TTC549 (cell line): ENCODE measurements around the gene MARCHF9.
"Not testable (repeated sequence)": the region's sequence is repeated elsewhere in the genome, so short reads cannot be mapped to it uniquely, and the experiment has no call there.

Experiments used
- FAIRE-seq: peaks from 2 replicates; lab custom pipeline; 2012; peaks lifted over from hg19 to GRCh38; lab: Jason Lieb, UNC

MARCHF9 gene, protein sequence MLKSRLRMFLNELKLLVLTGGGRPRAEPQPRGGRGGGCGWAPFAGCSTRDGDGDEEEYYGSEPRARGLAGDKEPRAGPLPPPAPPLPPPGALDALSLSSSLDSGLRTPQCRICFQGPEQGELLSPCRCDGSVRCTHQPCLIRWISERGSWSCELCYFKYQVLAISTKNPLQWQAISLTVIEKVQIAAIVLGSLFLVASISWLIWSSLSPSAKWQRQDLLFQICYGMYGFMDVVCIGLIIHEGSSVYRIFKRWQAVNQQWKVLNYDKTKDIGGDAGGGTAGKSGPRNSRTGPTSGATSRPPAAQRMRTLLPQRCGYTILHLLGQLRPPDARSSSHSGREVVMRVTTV

GRCh38 chr12:57754411-57755193 lies at the start of gene MARCHF9:
Gene MARCHF9 (plus strand): TSS chr12:57755103. CDS start chr12:57755529, 426 bp downstream.
- FAIRE-seq, result no peak

- no peak for FAIRE-seq
Observed at GRCh38 chr12:57707250-57707649, 47.7 kb upstream of the MARCHF9 start.

GRCh38 chr12:57708296-57708695 lies 46.6 kb upstream of the MARCHF9 start:
- no peak for FAIRE-seq

- FAIRE-seq, result no peak
Observed at GRCh38 chr12:57712701-57713100, 42.2 kb upstream of the MARCHF9 start.

DNA sequence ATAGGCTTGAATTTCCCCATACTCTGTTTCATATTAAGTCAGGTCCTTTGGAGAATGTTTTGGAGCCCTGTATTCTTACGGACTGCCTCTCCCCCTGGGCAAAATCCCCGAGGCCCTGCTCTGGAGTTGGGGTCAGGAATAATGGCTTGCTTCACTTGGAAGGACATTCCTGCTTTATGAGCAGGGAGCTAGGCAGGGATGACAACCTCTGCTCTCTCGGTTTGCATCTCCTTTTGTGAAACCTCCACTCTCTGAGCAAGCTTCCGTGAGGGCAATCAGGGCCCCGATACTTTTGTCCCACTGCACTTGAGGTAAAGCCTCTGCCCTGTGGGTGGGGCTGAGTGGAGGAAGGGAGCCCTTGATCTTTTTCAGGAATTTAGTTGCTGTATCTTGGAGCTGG lies 41.7 kb upstream of the MARCHF9 start:
- no peak for FAIRE-seq

GRCh38 chr12:57715036-57715748 lies 39.7 kb upstream of the MARCHF9 start:
- FAIRE-seq, result not testable (repeated sequence)

DNA sequence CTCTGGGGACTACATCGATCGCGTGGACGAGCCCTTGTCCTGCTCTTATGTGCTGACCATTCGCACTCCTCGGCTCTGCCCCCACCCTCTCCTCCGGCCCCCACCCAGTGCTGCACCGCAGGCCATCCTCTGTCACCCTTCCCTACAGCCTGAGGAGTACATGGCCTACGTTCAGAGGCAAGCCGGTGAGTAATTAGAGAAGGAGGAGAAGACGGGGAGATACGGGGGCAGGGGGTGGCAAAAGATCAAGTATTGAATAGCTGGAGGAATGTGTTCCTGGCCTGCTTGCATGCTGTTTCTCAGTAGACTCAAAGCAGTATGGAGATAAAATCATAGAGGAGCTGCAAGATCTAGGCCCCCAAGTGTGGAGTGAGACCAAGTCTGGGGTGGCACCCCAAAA lies 39.1 kb upstream of the MARCHF9 start:
- no peak for FAIRE-seq

GRCh38 chr12:57716305-57716704 lies 38.6 kb upstream of the MARCHF9 start:
- no peak for FAIRE-seq

GRCh38 chr12:57717131-57717530 lies 37.8 kb upstream of the MARCHF9 start:
- no peak for FAIRE-seq

DNA sequence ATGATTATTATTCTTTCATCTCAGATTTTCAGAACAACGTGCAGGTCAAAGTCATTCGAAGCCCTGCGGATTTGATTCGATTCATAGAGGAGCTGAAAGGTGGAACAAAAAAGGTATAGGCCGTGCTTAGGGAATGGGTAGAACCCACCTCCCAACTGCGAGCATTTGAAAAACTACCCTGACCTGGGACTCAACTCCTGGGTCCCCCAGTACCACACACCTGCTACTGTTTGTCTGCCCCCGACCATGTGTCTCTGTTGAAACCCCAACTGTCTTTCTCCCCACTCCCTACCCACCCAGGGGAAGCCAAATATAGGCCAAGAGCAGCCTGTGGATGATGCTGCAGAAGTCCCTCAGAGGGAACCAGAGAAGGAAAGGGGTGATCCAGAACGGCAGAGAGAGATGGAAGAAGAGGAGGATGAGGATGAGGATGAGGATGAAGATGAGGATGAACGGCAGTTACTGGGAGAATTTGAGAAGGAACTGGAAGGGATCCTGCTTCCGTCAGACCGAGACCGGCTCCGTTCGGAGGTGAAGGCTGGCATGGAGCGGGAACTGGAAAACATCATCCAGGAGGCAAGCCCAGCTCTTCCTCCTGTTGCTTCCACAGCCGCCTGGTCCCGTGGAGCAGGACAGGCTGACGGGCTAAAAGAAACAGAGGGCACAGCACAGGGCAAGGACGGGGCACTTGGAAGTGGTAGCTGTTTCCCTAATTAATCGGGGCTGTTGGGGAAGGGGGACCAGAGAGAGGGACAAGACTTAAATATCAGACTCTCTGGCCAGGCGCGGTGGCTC lies 36.9 kb upstream of the MARCHF9 start:
- no peak for FAIRE-seq

DNA sequence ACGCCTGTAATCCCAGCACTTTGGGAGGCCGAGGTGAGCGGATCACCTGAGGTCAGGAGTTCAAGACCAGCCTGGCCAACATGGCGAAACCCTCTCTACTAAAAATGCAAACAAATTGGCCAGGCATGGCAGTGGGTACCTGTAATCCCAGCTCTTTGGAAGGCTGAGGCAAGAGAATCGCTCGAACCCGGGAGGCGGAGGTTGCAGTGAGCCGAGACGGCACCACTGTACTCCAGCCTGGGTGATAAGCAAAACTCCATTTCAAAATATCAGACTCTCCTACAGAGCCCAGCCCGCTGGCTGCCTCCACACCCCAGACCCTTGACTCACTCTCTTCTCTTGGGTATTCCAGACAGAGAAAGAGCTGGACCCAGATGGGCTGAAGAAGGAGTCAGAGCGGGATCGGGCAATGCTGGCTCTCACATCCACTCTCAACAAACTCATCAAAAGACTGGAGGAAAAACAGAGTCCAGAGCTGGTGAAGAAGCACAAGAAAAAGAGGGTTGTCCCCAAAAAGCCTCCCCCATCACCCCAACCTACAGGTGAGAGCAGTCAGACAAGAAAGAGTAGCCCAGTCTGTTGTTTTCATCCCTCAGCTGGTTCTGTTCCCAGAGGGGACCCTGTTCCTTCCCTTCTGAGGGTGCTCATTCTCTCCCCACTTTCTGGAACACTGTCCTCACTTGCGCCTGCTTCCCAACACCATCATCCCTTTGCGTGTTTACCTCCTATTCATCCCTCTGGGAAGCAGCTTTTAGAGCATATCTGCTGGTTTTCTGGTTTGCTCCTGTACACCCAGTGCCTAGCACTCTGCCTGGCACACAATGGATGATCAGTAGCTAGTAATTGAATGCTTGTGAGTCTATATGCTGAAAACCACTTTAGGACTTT lies 36.0 kb upstream of the MARCHF9 start:
- no peak for FAIRE-seq

- no peak for FAIRE-seq
Observed at GRCh38 chr12:57719777-57720605, 34.9 kb upstream of the MARCHF9 start.

DNA sequence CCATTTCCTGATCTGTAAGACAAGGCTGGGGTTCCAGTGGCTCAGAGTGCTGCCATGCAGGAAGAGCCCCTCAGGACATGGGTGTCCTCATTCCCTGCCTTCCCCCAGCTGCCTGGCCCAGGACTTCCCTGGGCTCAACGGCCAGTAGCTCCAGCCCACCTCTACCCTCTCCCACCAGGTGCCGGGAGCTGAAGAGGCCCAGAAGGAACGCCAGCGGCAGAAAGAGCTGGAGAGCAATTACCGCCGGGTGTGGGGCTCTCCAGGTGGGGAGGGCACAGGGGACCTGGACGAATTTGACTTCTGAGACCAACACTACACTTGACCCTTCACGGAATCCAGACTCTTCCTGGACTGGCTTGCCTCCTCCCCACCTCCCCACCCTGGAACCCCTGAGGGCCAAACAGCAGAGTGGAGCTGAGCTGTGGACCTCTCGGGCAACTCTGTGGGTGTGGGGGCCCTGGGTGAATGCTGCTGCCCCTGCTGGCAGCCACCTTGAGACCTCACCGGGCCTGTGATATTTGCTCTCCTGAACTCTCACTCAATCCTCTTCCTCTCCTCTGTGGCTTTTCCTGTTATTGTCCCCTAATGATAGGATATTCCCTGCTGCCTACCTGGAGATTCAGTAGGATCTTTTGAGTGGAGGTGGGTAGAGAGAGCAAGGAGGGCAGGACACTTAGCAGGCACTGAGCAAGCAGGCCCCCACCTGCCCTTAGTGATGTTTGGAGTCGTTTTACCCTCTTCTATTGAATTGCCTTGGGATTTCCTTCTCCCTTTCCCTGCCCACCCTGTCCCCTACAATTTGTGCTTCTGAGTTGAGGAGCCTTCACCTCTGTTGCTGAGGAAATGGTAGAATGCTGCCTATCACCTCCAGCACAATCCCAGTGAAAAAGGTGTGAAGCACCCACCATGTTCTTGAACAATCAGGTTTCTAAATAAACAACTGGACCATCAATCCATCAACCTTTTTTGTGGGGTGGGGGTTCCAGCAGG lies 34.0 kb upstream of the MARCHF9 start:
- no peak for FAIRE-seq

- FAIRE-seq, result not testable (repeated sequence)
Observed at GRCh38 chr12:57721846-57722608, 32.9 kb upstream of the MARCHF9 start.

GRCh38 chr12:57722716-57723629 lies 31.9 kb upstream of the MARCHF9 start:
- no peak for FAIRE-seq

DNA sequence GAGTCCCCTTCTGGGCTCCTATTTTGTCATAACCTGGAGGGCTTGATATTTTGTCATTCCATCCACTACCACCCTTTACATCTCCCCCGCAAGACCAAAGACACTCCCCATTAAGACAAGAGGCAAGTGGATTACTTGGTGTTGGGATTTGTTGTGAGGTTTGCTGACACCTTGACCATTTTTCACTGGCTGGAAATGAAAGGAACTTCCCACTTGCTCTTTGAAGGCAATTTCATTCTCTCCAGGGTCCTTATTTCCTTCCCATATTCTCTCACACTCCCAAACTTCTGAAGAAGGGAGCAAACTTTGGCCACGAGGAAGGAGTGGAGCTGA lies 31.3 kb upstream of the MARCHF9 start:
- no peak for FAIRE-seq
